Peyer's patch (tissue), 4 donors: ENCODE results near the gene RPL23. TPM values are rescaled to one million over a fixed set of nuclear protein-coding genes. Genes with fewer than 3 reads are reported as not detected.

Experiments used
- DNase-seq, 3 donors: peaks; one replicate each; pipeline ENCODE4 v3.0.0-alpha.2; 2017 to 2019
- H3K27ac ChIP-seq, 4 donors: fragments of 200-600 bp; sonication (generic); one replicate each; pipeline ENCODE4 v1.5.1; 2016 to 2019
- H3K27me3 ChIP-seq, 2 donors: fragments of 200-600 bp; sonication (generic); one replicate each; pipeline ENCODE4 v1.5.1; 2019
- H3K36me3 ChIP-seq, 3 donors: fragments of 200-600 bp; sonication (generic); one replicate each; pipeline ENCODE4 v1.5.1; 2016 to 2019
- H3K4me1 ChIP-seq, 4 donors: fragments of 200-600 bp; sonication (generic); one replicate each; pipeline ENCODE4 v1.5.1; 2016 to 2019
- H3K4me3 ChIP-seq, 4 donors: fragments of 200-600 bp; sonication (generic); 1 replicate in 3 of 4; 2 replicates in 1 of 4; pipeline ENCODE4 v1.5.1; 2016 to 2019; ENCODE audit warnings: mild to moderate bottlenecking in 1 of 4
- H3K9me3 ChIP-seq, 4 donors: fragments of 200-600 bp; sonication (generic); one replicate each; pipeline ENCODE4 v1.5.1; 2016 to 2019; ENCODE audit warnings: mild to moderate bottlenecking in 1 of 4
- POLR2A ChIP-seq, 2 donors: fragments of 450-650 bp; IDR thresholded peaks; one replicate each; pipeline ENCODE4 v1.5.1; 2017; ENCODE audit warnings: antibody characterized with exemption in 2 of 2, mild to moderate bottlenecking in 2 of 2, moderate library complexity in 2 of 2
- total RNA-seq, 4 donors: library from RNA; depleted of rRNA; stranded (reverse); fragments of >200 nt; gene quantifications; one replicate each; pipeline ENCODE4 v1.1.0, GENCODE V29; 2016
- TF ChIP-seq, protein P1 (sequence below), 6 experiments: fragments of 450-650 bp in 4 of 6; fragments of 200-600 bp in 2 of 6; sonication (generic) in 1 of 6; IDR thresholded peaks; one replicate each; pipeline ENCODE4 v1.5.1; 2017 to 2019; ENCODE audit warnings: antibody characterized with exemption in 6 of 6, mild to moderate bottlenecking in 3 of 6, moderate library complexity in 1 of 6

The RPL23 gene
- total RNA-seq, 4 donors from 2014 or later, result 347 to 1,233 (median 540) TPM

DNA sequence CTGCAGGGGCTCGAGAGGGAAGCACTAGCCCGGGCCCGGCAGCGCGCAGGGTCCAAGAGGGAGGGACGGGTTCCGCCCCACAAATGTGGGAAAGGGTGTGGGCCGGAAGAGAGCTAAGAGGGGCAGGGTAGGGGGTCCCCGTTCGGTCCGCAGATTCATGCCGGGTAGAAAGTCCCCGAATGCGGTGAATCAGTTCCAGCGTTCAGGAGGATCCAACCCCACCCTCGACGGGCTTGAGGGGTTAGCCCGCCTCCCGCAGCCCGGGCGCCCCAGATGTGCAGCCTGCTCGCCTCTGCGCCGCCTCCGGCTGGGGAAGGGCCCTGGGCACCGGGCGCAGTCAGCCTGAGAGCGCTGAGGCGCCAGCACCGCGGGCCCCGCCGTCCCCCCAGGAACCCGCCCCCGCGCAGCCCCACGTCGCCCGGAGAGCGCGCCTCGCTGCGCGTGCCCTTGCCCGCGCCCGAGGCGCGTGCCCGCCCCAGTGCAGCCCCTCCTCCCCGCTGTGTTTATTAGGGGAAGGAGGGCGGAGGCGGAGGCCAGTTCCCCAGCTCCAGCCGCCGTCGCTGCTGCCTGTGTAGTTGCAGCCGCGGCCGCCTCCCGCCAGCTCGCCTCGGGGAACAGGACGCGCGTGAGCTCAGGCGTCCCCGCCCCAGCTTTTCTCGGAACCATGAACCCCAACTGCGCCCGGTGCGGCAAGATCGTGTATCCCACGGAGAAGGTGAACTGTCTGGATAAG, 16.2 kb upstream of the RPL23 start, which contains the start of gene LASP1:
Gene LASP1, plus strand, starts transcription at position 533 of the 733 bp plus-strand sequence. Its CDS starts 132 bp downstream, at position 665.
- Histone ChIP-seq H3K36me3 (no peaks in the 10 kb centered on the region), H3K9me3 (no peaks in the 10 kb centered on the region), H3K27ac (peak within 1 kb of the TSS; percentile 89 to 99 (median 98)), H3K4me1 (peaks cover 0 to 45% (median 33%) of the 10 kb centered on the region in 4 donors), H3K27me3 (no peaks in the 10 kb centered on the region), H3K4me3 (peak within 1 kb of the TSS; percentile 77 to 95 (median 89))
- peak; percentile 99 for TF ChIP-seq POLR2A (IDR thresholded peaks at IDR 0.05)
- TF ChIP-seq, protein P1, sequence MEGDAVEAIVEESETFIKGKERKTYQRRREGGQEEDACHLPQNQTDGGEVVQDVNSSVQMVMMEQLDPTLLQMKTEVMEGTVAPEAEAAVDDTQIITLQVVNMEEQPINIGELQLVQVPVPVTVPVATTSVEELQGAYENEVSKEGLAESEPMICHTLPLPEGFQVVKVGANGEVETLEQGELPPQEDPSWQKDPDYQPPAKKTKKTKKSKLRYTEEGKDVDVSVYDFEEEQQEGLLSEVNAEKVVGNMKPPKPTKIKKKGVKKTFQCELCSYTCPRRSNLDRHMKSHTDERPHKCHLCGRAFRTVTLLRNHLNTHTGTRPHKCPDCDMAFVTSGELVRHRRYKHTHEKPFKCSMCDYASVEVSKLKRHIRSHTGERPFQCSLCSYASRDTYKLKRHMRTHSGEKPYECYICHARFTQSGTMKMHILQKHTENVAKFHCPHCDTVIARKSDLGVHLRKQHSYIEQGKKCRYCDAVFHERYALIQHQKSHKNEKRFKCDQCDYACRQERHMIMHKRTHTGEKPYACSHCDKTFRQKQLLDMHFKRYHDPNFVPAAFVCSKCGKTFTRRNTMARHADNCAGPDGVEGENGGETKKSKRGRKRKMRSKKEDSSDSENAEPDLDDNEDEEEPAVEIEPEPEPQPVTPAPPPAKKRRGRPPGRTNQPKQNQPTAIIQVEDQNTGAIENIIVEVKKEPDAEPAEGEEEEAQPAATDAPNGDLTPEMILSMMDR (IDR thresholded peaks at IDR 0.05), result peak in 2 of 6 experiments; percentile 1 to 2
- peak; percentile 92 to 96 (median 94) for DNase-seq

DNA sequence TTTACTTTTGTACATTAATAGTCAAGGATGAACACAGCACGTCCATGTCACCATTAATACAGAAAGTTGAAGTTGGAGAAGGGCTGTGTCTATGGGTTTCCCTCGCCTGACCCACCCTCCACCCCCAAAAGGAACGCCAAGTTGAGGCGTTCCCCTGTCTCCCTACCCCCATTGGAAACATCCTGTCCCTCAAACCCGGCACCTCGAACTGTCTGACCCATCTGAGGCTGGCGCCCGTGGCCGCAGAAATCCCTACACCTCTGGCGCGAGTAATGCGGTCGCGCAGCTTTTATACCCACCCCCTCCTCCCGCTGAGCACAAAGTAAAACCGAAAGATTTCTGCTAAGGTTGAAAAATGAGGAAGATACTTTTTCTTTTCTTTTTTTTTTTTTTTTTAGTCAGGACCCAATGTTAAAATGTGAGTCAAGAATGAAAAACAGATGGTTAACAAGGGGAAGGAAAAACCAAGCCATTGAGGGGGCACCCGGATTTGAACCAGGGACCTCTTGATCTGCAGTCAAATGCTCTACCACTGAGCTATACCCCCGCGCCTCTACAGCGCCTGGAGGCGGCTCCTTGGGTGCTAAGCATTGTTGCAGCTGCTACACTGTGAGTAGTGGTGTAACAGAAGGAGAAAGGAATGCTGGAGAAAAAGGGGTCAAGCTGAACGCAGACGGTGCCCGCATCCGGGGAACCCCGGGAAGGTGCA, 15.4 kb upstream of the RPL23 start:
- peak in 1 of 2 donors; percentile 36 for TF ChIP-seq POLR2A (IDR thresholded peaks at IDR 0.05)
- TF ChIP-seq, protein P1 (IDR thresholded peaks at IDR 0.05), result peak in 2 of 6 experiments; percentile 13 to 22
- H3K27ac ChIP-seq, result peak overlapping the region; percentile 89 to 99 (median 98)
- H3K4me1 ChIP-seq, result peaks cover 0 to 37% (median 25%) of the 10 kb centered on the region in 4 donors

DNA sequence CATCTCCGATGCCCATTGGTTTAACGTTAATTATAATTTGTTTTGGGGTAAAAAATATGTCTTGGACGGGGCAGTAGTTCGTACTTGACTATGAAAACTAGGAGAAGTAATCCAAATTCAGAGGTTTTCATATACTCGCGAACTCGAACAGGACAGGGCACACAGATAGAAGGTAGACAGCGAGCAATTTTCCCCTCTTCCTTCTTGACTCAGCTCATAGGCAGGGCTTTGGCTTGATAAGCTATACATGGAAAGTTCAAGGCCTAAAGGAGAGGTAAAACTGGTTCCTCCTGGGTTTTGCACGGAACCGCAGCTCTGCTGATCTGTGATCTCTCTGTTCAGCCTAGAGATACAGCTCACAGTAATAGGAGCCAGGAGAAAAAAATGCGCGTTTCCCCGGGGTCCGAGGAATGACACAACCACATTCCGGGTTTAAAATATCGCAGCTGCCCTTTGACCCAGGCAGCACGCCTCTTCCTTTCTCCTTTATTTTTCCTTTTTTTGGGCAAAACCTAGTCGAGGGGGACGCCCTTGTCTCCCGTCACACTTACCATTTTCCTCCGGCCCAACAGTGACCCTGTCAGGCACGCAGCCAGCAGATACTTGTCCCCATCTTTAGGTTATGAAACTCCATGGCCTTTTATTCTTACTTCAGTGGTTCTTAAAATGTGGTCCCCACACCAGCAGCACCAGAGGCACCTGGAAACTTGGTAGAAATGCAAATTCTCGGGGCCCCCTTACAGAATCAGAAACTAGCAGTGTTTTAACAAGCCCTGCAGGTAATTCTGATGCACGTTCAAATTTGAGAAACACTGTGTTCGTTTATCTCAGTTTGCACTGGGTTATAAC, 14.7 kb upstream of the RPL23 start:
- Histone ChIP-seq H3K27me3 (no peaks in the 10 kb centered on the region), H3K9me3 (no peaks in the 10 kb centered on the region), H3K4me3 (peak overlapping the region; percentile 77 to 95 (median 89)), H3K36me3 (no peaks in the 10 kb centered on the region), H3K27ac (peak overlapping the region; percentile 89 to 99 (median 98)), H3K4me1 (peaks cover 0 to 30% (median 18%) of the 10 kb centered on the region in 4 donors)
- no peak for TF ChIP-seq POLR2A (IDR thresholded peaks at IDR 0.05)
- peak in 2 of 3 donors; percentile 44 to 77 for DNase-seq

More for the DNA sequence above, 15.4 kb upstream of the RPL23 start:
- H3K9me3 ChIP-seq, result no peaks in the 10 kb centered on the region
- DNase-seq, result peak; percentile 87 to 96 (median 94)
- peak overlapping the region; percentile 77 to 95 (median 89) for H3K4me3 ChIP-seq
- no peaks in the 10 kb centered on the region for H3K36me3 ChIP-seq
- no peaks in the 10 kb centered on the region for H3K27me3 ChIP-seq

DNA sequence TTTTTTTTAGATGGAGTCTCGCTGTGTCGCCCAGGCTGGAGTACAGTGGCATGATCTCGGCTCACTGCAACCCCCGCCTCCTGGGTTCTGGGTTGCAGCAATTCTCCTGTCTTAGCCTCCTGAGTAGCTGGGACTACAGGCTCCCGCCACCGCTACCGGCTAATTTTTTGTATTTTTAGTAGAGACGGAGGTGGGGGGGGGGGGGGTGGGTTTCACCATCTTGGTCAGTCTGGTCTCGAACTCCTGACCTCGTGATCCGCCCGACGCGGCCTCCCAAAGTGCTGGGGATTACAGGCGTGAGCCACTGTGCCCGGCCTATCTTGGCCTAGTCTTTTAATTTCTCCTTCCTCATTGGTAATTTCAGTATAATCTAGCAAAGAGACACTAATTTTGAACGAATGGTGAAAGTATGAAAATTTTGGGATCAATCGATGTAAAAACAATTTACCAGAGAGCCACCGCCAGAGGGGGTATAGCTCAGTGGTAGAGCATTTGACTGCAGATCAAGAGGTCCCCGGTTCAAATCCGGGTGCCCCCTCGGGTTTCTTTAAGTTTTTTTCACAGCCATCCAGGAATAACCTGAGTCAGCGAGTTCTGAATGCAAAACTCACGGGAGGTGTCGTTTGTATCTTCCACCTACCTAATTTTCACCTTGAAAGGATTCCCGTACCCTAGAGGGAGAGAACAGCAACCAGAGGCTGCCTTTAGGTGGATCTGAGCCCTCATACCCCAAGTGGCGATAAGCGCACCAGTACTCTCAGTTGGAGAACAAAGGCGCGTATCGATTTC, 13.9 kb upstream of the RPL23 start:
- DNase-seq, result peak in 2 of 3 donors; percentile 52 to 79
- Histone ChIP-seq H3K27ac (peak overlapping the region; percentile 89 to 99 (median 98)), H3K9me3 (no peaks in the 10 kb centered on the region), H3K36me3 (no peaks in the 10 kb centered on the region), H3K4me3 (peak overlapping the region; percentile 77 to 95 (median 89)), H3K4me1 (peaks cover 0 to 21% (median 10%) of the 10 kb centered on the region in 4 donors), H3K27me3 (no peaks in the 10 kb centered on the region)
- no peak for TF ChIP-seq POLR2A (IDR thresholded peaks at IDR 0.05)
- TF ChIP-seq, protein P1 (IDR thresholded peaks at IDR 0.05), result peak in 4 of 6 experiments; percentile 34 to 59 (median 48)

DNA sequence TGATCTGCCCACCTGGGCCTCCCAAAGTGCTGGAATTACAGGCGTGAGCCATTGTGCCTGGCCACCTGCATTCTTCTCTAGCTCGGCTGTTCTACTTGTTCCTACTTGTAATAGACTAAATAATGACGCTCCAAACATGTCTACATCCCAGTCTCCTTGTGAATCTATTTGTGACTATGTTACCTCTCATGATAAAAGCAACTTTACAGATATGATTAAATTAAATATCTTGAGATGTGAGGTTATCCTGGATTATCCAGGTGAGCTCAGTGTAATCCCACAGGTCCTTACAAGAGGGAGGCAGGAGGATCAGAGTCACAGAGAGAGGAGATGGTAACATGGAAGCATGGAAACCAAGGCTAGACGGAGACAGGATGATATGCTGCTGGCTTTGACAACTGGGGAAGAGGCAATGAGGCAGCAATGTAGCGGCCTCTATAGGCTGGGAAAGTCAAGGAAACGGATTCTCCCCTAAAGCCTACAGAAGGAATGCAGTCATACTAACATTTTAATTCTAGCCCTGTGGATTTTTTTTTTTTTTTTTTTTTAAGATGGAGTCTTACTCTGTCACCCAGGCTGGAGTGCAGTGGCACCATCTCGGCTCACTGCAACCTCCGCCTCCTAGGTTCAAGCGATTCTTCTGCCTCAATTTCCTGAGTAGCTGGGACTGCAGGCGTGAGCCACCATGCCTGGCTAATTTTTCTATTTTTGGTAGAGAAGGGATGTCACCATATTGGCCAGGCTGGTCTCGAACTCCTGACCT, 11.3 kb upstream of the RPL23 start:
- no peak overlapping the region for H3K27ac ChIP-seq
- no peak for DNase-seq
- H3K27me3 ChIP-seq, result no peaks in the 10 kb centered on the region
- H3K4me1 ChIP-seq, result peaks cover 0 to 13% (median 0%) of the 10 kb centered on the region in 4 donors
- H3K4me3 ChIP-seq, result no peak overlapping the region
- TF ChIP-seq, protein P1 (IDR thresholded peaks at IDR 0.05), result peak in 3 of 6 experiments; percentile 21 to 34 (median 31)
- no peak for TF ChIP-seq POLR2A (IDR thresholded peaks at IDR 0.05)
- no peaks in the 10 kb centered on the region for H3K9me3 ChIP-seq
- no peaks in the 10 kb centered on the region for H3K36me3 ChIP-seq
